A673 (cell line): ENCODE measurements around the gene GIT2. TPM values are rescaled to one million over a fixed set of nuclear protein-coding genes. Genes with fewer than 3 reads are reported as not detected.
"Not testable (repeated sequence)": the region's sequence is repeated elsewhere in the genome, so short reads cannot be mapped to it uniquely, and the experiment has no call there.

Source experiments
- BruUV-seq: library from RNA; stranded (reverse); fragments of 400-500 nt; replicated peaks from 2 replicates; lab custom pipeline; 2021; lab: Mats Ljungman, UMichigan
- CTCF ChIA-PET: fragments of 300-600 bp; sonication (Branson Sonifier 250); formaldehyde crosslinking; loops from one replicate; lab custom pipeline; 2022; ENCODE audit warnings: antibody characterized with exemption; lab: Charles Lee
- POLR2A ChIA-PET: fragments of 300-600 bp; sonication (Branson Sonifier 250); formaldehyde crosslinking; loops from one replicate; lab custom pipeline; 2022; ENCODE audit warnings: antibody characterized with exemption; ENCODE audit not compliant: low non-redundant PET; lab: Charles Lee
- DNase-seq: peaks from one replicate; pipeline ENCODE4 v3.0.0-alpha.2; 2015; ENCODE audit warnings: low spot score
- H3K27ac ChIP-seq: fragments of 200-600 bp; sonication (generic); 2 replicates; pipeline ENCODE4 v1.5.1; 2016; ENCODE audit warnings: mixed run types, low read depth, mild to moderate bottlenecking, mixed read lengths, antibody characterized with exemption, low read length; ENCODE audit not compliant: poor library complexity, severe bottlenecking
- H3K27me3 ChIP-seq: fragments of 200-600 bp; sonication (generic); replicated peaks from 2 replicates; pipeline ENCODE4 v1.6.1; 2017; ENCODE audit warnings: mixed run types, low read depth, mild to moderate bottlenecking, mixed read lengths, antibody characterized with exemption, low read length; ENCODE audit not compliant: insufficient read depth, poor library complexity
- H3K36me3 ChIP-seq: fragments of 200-600 bp; sonication (generic); 2 replicates; pipeline ENCODE4 v1.6.1; 2016; ENCODE audit warnings: mixed run types, mild to moderate bottlenecking, mixed read lengths, antibody characterized with exemption, low read length; ENCODE audit not compliant: insufficient read depth, poor library complexity, severe bottlenecking
- H3K4me1 ChIP-seq: fragments of 200-600 bp; sonication (generic); 2 replicates; pipeline ENCODE4 v1.6.1; 2017; ENCODE audit warnings: mixed run types, mild to moderate bottlenecking, mixed read lengths, antibody characterized with exemption, low read length; ENCODE audit not compliant: insufficient read depth, poor library complexity, severe bottlenecking
- H3K4me3 ChIP-seq: fragments of 200-600 bp; sonication (generic); 2 replicates; pipeline ENCODE4 v1.5.1; 2016; ENCODE audit warnings: low read depth, mixed run types, mild to moderate bottlenecking, mixed read lengths, low read length; ENCODE audit not compliant: poor library complexity, severe bottlenecking
- H3K9me3 ChIP-seq: fragments of 200-600 bp; sonication (generic); 2 replicates; pipeline ENCODE4 v1.6.1; 2016; ENCODE audit warnings: mixed run types, low read depth, mild to moderate bottlenecking, mixed read lengths, antibody characterized with exemption, low read length; ENCODE audit not compliant: poor library complexity, severe bottlenecking
- CTCF ChIP-seq: fragments of 300-800, 200-600 bp; sonication (generic); conservative IDR thresholded peaks from 2 replicates; pipeline ENCODE4 v1.5.1; 2017; ENCODE audit warnings: low read depth, mild to moderate bottlenecking, antibody characterized with exemption, low read length, moderate library complexity, mixed read lengths
- EZH2 ChIP-seq: fragments of 200-600 bp; sonication (generic); IDR thresholded peaks from 2 replicates; pipeline ENCODE4 v1.6.1; 2017; ENCODE audit warnings: borderline replicate concordance, low read depth, mild to moderate bottlenecking, mixed read lengths, antibody characterized with exemption, low read length; ENCODE audit not compliant: poor library complexity, severe bottlenecking
- intact Hi-C: fragments of 100-400 bp; cut with micrococcal nuclease; formaldehyde crosslinking; loops from one replicate; pipeline ENCODE4 v1.10.0; 2022; ENCODE audit not compliant: unreplicated experiment
- total RNA-seq: library from RNA; stranded (reverse); gene quantifications from 2 replicates; pipeline ENCODE4 v1.2.3, GENCODE V29; 2021

Gene GIT2
- total RNA-seq, 1 experiment from 2014 or later = 48.1 TPM

- no peak for TF ChIP-seq EZH2
- TF ChIP-seq CTCF = no peak
- DNase-seq = no peak
- POLR2A ChIA-PET = no interaction called here
- intact Hi-C loops = no loop called here
- Histone ChIP-seq H3K27me3 (no peaks in the 10 kb centered on the region), H3K36me3 (peaks cover 27% of the 10 kb centered on the region), H3K27ac (no peak overlapping the region), H3K4me3 (no peak overlapping the region), H3K9me3 (no peaks in the 10 kb centered on the region), H3K4me1 (no peaks in the 10 kb centered on the region)
- BruUV-seq = no TSS peak
- CTCF ChIA-PET = no interaction called here
Measured at GRCh38 chr12:109931143-109931542, 65.0 kb downstream of the GIT2 start.

- no peaks in the 10 kb centered on the region for H3K4me1 ChIP-seq
- POLR2A ChIA-PET = no interaction called here
- H3K27me3 ChIP-seq = no peaks in the 10 kb centered on the region
- TF ChIP-seq CTCF (no peak), EZH2 (no peak)
- no peak overlapping the region for H3K4me3 ChIP-seq
- H3K9me3 ChIP-seq = no peaks in the 10 kb centered on the region
- peaks cover 21% of the 10 kb centered on the region for H3K36me3 ChIP-seq
- intact Hi-C loops = no loop called here
- H3K27ac ChIP-seq = no peak overlapping the region
- BruUV-seq = TSS peak; percentile 14
- no peak for DNase-seq
- CTCF ChIA-PET = no interaction called here
Measured at GRCh38 chr12:109930028-109930800, 66.0 kb downstream of the GIT2 start.

- intact Hi-C loops, H3K4me3 ChIP-seq, BruUV-seq, H3K9me3 ChIP-seq, POLR2A ChIA-PET, H3K27me3 ChIP-seq, CTCF ChIA-PET, H3K27ac ChIP-seq, DNase-seq, H3K4me1 ChIP-seq: not testable (repeated sequence)
- peaks cover 20% of the 10 kb centered on the region for H3K36me3 ChIP-seq
Measured at GRCh38 chr12:109929326-109929725, 66.8 kb downstream of the GIT2 start.
